Muscle layer of colon (tissue), 2 donors: ENCODE data around the gene FOXR2.

Source experiments
- H3K27ac ChIP-seq: one replicate; pipeline ENCODE4 v1.7.0; 2013; ENCODE audit warnings: low read depth, mild to moderate bottlenecking, low read length, moderate library complexity
- H3K27me3 ChIP-seq, 2 donors: one replicate each; pipeline ENCODE4 v1.7.0; 2013; ENCODE audit warnings: low read length in 2 of 2, mild to moderate bottlenecking in 2 of 2; ENCODE audit not compliant: insufficient read depth in 2 of 2, control insufficient read depth in 1 of 2
- H3K36me3 ChIP-seq: one replicate; pipeline ENCODE4 v1.7.0; 2013; ENCODE audit warnings: mild to moderate bottlenecking, low read length; ENCODE audit not compliant: insufficient read depth
- H3K4me1 ChIP-seq: one replicate; pipeline ENCODE4 v1.7.0; 2013; ENCODE audit warnings: mild to moderate bottlenecking, low read length; ENCODE audit not compliant: insufficient read depth
- H3K4me3 ChIP-seq, 2 donors: one replicate each; pipeline ENCODE4 v1.7.0; 2013; ENCODE audit warnings: low read length in 2 of 2, low read depth in 1 of 2, mild to moderate bottlenecking in 1 of 2, moderate library complexity in 1 of 2
- H3K9ac ChIP-seq: one replicate; pipeline ENCODE4 v1.7.0; 2013; ENCODE audit warnings: low read length
- H3K9me3 ChIP-seq: one replicate; pipeline ENCODE4 v1.7.0; 2013; ENCODE audit warnings: mild to moderate bottlenecking, low read length
- donor health status: abdominal sarcoma.
- donor health status: Adenocarcinoma of cecum.

The FOXR2 gene, protein sequence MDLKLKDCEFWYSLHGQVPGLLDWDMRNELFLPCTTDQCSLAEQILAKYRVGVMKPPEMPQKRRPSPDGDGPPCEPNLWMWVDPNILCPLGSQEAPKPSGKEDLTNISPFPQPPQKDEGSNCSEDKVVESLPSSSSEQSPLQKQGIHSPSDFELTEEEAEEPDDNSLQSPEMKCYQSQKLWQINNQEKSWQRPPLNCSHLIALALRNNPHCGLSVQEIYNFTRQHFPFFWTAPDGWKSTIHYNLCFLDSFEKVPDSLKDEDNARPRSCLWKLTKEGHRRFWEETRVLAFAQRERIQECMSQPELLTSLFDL

DNA sequence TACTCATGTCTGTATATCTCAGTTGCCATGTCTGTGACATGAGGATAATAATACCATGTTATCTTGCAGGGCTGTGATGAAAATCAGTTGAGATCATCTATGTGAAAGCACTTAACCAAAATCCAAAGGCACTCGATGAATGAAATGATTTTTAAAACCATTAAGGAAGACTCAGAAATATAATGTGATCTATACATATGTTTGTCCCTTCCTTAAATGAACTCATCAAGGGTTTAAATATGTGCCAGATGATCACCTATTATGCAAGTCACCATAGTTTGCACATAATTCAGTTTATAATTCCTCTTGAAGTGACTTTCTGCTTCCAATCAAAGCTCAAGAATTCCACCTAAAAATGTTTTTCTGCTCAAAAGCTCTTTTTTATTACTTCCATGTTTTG is at the start of gene FOXR2:
FOXR2 (plus strand) TSS at position 301 of the 400 bp plus-strand sequence. CDS start 312 bp downstream, outside the sequence.
- H3K4me1 ChIP-seq, result no peaks in the 10 kb centered on the region
- H3K36me3 ChIP-seq, result no peaks in the 10 kb centered on the region
- H3K27ac ChIP-seq, result no peak within 1 kb of the TSS
- H3K9ac ChIP-seq, result no peak within 1 kb of the TSS
- H3K27me3 ChIP-seq, result no peaks in the 10 kb centered on the region
- H3K4me3 ChIP-seq, result no peak within 1 kb of the TSS
- no peaks in the 10 kb centered on the region for H3K9me3 ChIP-seq

DNA sequence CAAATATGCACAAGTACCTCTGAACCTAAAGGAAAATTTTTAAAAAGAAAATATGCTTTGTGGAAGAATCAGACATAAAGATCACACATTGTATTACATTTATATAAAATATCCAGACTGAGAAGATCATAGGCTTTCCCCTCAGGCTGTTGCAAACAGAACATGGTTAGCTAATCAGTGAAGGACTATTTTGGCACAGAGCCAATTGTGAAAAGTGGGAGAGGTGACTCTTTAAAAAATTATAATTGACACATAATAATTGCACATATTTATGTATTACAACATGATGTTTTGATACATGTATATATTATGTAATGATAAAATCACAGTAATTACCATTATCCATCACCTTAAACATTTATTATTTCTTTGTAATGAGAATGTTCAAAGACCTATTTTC is 44.1 kb upstream of the FOXR2 start:
- Histone ChIP-seq H3K4me1 (no peaks in the 10 kb centered on the region), H3K9ac (no peak overlapping the region), H3K4me3 (no peak overlapping the region), H3K27me3 (no peaks in the 10 kb centered on the region), H3K36me3 (no peaks in the 10 kb centered on the region), H3K27ac (no peak overlapping the region), H3K9me3 (no peaks in the 10 kb centered on the region)

DNA sequence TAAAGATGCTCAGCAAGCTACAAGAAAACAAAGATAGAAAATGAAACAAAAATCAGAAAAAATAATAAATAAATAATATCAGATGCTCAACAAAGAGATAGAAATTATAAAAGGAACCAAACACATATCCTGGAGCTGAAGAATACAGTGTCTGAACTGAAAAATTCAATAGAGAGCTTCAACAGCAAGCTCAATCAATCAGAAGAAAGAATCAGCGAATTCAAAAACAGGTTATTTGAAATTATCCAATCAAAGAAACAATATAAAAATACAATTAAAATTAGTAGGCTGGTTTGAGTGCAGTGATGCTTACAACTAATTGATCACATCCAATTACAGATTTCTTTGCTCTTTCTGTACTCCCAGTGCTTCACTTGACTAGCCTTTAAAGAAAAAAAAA is 40.8 kb upstream of the FOXR2 start:
- Histone ChIP-seq H3K36me3 (no peaks in the 10 kb centered on the region), H3K27me3 (no peaks in the 10 kb centered on the region), H3K9ac (no peak overlapping the region), H3K4me1 (no peaks in the 10 kb centered on the region), H3K27ac (no peak overlapping the region), H3K9me3 (no peaks in the 10 kb centered on the region), H3K4me3 (no peak overlapping the region)

DNA sequence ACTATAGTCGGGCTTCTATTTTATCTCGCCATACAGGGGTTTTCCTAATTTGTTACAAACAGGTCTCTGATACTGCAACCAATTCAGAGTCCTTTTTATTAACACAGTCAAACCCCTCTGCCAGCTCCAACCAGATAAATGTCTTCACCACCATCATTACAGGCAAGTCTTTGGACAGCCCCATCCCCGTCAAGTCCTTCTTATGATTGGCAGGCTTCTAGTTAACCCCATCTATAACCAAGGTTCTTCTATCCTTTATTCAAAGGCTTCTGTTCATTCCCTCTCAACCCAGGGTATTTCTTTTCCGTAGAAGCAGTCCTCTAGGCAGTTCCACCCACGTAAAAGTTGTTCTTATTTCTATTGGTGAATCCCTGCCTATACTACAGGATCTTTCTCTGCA is 29.9 kb upstream of the FOXR2 start:
- H3K4me1 ChIP-seq, result no peaks in the 10 kb centered on the region
- H3K27ac ChIP-seq, result no peak overlapping the region
- H3K9ac ChIP-seq, result no peak overlapping the region
- H3K9me3 ChIP-seq, result no peaks in the 10 kb centered on the region
- H3K27me3 ChIP-seq, result no peaks in the 10 kb centered on the region
- H3K36me3 ChIP-seq, result no peaks in the 10 kb centered on the region
- no peak overlapping the region for H3K4me3 ChIP-seq

DNA sequence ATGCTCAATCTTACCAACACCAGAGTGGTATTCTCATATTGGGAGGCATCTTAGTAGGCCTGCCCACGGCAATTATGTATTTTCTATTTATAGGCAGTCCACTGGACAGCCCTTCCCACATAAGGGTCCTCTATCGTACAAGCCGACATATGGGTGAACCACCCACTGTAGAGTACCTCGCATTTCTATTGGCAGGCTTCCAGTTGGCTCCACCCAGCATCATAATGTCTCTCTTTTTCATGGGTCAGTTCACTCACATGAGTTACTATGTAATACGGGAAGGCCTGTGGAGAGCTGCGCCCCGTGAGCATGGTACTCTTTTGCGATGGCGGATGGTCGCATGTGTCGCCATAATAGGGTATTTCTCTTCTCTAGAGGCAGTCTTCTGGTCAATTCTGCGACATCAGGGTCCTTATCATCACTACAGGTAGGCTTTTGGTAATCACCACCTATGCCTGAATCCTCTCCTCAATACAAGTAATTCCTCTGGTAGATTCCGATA is 29.4 kb upstream of the FOXR2 start:
- Histone ChIP-seq H3K36me3 (no peaks in the 10 kb centered on the region), H3K4me3 (no peak overlapping the region), H3K9me3 (no peaks in the 10 kb centered on the region), H3K27me3 (no peaks in the 10 kb centered on the region), H3K27ac (no peak overlapping the region), H3K4me1 (no peaks in the 10 kb centered on the region), H3K9ac (no peak overlapping the region)

DNA sequence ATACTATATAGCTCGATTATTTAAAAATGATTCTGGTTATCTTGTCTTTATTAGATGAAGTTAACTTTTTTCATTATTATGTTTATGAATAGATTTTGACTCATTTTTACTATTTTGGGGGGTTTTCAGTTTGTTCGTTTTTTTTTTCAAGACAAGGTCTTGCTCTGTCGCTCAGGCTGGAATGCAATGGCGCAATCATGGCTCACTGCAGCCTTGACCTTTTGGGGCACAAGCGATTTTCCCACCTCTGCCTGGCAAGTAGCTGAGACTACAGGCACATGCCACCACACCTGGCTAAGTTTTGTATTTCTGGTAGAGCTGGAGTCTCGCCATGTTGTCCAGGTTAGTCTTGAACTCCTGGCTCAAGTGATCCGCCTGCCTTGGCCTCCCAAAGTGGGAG is 24.9 kb upstream of the FOXR2 start:
- H3K4me3 ChIP-seq, result no peak overlapping the region
- no peak overlapping the region for H3K27ac ChIP-seq
- no peaks in the 10 kb centered on the region for H3K27me3 ChIP-seq
- no peak overlapping the region for H3K9ac ChIP-seq
- H3K9me3 ChIP-seq, result no peaks in the 10 kb centered on the region
- no peaks in the 10 kb centered on the region for H3K36me3 ChIP-seq
- no peaks in the 10 kb centered on the region for H3K4me1 ChIP-seq

DNA sequence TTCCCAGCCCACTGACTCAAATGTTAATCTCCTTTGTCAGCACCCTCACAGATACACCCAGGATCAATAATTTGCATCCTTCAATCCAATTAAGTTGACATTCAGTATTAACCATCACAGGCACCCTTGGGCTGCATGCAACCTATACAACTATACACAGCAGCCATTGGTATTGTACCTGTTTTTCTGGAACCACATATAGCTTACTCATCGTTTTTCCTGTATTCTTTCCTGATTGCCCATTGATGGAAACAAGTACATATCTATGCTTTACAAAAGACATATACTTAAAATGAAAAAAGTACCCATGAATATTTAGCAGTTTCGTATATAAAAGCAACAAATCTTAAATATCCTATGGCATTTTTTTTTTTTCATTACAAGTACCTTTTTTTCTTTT is 3.7 kb upstream of the FOXR2 start:
- Histone ChIP-seq H3K27me3 (no peaks in the 10 kb centered on the region), H3K36me3 (no peaks in the 10 kb centered on the region), H3K4me3 (no peak overlapping the region), H3K9ac (no peak overlapping the region), H3K27ac (no peak overlapping the region), H3K9me3 (no peaks in the 10 kb centered on the region), H3K4me1 (no peaks in the 10 kb centered on the region)

DNA sequence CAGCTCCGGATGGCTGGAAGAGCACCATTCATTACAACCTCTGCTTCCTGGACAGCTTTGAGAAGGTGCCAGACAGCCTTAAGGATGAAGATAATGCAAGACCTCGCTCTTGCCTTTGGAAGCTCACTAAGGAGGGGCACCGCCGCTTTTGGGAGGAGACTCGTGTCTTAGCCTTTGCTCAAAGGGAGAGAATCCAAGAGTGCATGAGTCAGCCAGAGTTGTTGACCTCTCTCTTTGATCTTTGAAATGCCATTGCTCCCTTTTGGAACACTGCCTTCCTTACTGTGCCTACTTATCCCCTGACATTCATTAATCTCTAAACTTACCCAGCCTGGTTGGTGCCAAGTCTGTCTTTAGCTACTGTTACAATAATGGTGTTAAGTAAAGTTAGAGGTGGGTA is 1.2 kb downstream of the FOXR2 start:
- Histone ChIP-seq H3K4me1 (no peaks in the 10 kb centered on the region), H3K36me3 (no peaks in the 10 kb centered on the region), H3K9me3 (no peaks in the 10 kb centered on the region), H3K4me3 (no peak overlapping the region), H3K9ac (no peak overlapping the region), H3K27ac (no peak overlapping the region), H3K27me3 (no peaks in the 10 kb centered on the region)

DNA sequence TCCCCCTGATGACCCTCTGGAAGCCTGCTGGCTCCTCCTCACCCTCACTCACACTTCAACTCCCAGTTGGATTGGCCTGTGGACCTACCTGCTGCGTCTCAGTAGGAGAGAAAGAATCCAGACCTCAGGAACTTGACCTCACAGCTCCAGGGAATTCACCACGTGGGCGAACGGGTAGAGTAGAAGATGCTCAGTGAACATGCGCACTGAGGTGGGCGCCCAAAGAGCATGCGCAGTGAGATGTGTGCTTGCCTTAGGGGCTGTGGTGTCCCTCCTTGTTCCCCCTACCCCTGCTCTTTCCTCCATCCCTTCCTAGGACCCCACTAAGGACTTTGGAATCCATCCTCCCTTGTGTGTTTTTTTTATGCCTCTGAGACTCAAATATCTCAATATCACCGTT is 12.9 kb downstream of the FOXR2 start:
- H3K4me3 ChIP-seq, result no peak overlapping the region
- no peaks in the 10 kb centered on the region for H3K9me3 ChIP-seq
- no peak overlapping the region for H3K9ac ChIP-seq
- H3K36me3 ChIP-seq, result no peaks in the 10 kb centered on the region
- no peaks in the 10 kb centered on the region for H3K27me3 ChIP-seq
- no peak overlapping the region for H3K27ac ChIP-seq
- no peaks in the 10 kb centered on the region for H3K4me1 ChIP-seq

DNA sequence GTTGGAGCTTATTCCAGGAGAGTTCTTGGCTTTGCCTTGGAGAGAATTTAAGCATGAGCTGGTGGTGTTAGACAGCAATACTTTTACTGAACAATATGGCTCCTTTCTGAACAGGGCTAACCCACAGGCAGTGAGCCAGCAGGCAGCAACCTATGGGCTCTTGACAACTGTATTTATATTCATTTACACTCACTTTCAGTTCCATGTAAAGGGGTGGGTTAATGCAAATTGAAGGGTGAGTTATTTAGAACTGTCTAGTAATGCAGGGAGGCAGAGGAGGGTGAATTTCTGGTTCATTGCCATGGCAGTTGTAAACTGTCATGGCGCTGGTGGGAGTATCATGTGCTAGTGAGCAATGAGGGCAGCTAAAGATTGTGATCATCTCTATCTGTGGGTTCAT is 15.7 kb downstream of the FOXR2 start:
- no peaks in the 10 kb centered on the region for H3K9me3 ChIP-seq
- no peak overlapping the region for H3K27ac ChIP-seq
- no peaks in the 10 kb centered on the region for H3K36me3 ChIP-seq
- H3K27me3 ChIP-seq, result no peaks in the 10 kb centered on the region
- no peak overlapping the region for H3K4me3 ChIP-seq
- no peaks in the 10 kb centered on the region for H3K4me1 ChIP-seq
- H3K9ac ChIP-seq, result no peak overlapping the region

DNA sequence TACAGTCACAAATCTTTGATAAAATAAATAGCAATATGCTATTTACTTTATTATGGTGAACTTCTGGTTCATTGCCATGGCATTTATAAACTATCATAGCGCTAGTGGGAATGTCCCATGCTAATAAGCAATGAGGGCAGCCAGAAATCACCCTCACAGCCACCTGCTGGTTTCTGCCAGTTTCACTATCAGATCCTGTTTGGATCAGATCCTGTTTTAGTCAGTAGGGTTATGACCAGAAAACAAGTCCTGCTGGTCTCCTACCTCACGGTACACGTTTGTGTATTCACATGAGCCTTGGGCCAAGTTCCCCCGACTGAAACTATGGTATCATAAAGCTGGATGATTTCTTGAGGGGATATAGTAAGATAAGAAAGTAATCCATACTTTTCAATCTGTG is 17.7 kb downstream of the FOXR2 start:
- H3K27me3 ChIP-seq, result no peaks in the 10 kb centered on the region
- H3K4me1 ChIP-seq, result no peaks in the 10 kb centered on the region
- H3K9me3 ChIP-seq, result no peaks in the 10 kb centered on the region

DNA sequence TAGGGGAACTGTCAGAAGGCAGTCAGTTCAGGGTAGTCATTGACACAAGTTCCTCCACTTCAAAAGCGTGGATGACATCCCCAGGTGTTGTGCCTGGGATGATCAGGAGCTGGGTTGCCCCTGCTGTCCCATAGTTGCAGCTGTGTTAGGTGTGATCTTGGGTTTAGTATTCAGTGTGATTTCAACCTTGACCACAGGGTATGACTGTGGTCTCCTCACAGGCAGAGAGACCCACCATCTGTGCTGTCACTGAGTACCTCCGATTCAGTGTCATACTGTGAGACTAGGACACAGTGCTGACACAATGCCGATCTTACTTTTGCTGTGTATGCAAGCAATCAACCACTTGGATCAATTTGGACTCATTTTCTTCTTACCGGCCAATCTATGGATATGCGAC is 25.2 kb downstream of the FOXR2 start:
- Histone ChIP-seq H3K4me3 (no peak overlapping the region), H3K27ac (no peak overlapping the region), H3K36me3 (no peaks in the 10 kb centered on the region), H3K4me1 (no peaks in the 10 kb centered on the region), H3K9me3 (no peaks in the 10 kb centered on the region), H3K27me3 (no peaks in the 10 kb centered on the region), H3K9ac (no peak overlapping the region)

More for the DNA sequence above, 17.7 kb downstream of the FOXR2 start:
- no peaks in the 10 kb centered on the region for H3K36me3 ChIP-seq
- no peak overlapping the region for H3K4me3 ChIP-seq
- H3K27ac ChIP-seq, result no peak overlapping the region
- H3K9ac ChIP-seq, result no peak overlapping the region
